ENCODE data around the gene SYNDIG1.

The SYNDIG1 gene

GRCh38 chr20:24627291-24627690 is 157.9 kb downstream of the SYNDIG1 start:
- TF ChIP-seq, protein P1, sequence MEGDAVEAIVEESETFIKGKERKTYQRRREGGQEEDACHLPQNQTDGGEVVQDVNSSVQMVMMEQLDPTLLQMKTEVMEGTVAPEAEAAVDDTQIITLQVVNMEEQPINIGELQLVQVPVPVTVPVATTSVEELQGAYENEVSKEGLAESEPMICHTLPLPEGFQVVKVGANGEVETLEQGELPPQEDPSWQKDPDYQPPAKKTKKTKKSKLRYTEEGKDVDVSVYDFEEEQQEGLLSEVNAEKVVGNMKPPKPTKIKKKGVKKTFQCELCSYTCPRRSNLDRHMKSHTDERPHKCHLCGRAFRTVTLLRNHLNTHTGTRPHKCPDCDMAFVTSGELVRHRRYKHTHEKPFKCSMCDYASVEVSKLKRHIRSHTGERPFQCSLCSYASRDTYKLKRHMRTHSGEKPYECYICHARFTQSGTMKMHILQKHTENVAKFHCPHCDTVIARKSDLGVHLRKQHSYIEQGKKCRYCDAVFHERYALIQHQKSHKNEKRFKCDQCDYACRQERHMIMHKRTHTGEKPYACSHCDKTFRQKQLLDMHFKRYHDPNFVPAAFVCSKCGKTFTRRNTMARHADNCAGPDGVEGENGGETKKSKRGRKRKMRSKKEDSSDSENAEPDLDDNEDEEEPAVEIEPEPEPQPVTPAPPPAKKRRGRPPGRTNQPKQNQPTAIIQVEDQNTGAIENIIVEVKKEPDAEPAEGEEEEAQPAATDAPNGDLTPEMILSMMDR (IDR thresholded peaks at IDR 0.05; ENCODE audit: low read depth, low read length) = no peak
- no peak for DNase-seq (ENCODE audit: extremely low read depth, low read depth)

GRCh38 chr20:24627926-24628325 is 158.5 kb downstream of the SYNDIG1 start:
- TF ChIP-seq, protein P1 (IDR thresholded peaks at IDR 0.05; ENCODE audit: low read depth, low read length) = no peak
- DNase-seq (ENCODE audit: extremely low read depth, low read depth) = no peak

GRCh38 chr20:24628985-24629384 is 159.6 kb downstream of the SYNDIG1 start:
- no peak for DNase-seq (ENCODE audit: extremely low read depth, low read depth)
- TF ChIP-seq, protein P1 (IDR thresholded peaks at IDR 0.05; ENCODE audit: low read depth, low read length) = no peak

GRCh38 chr20:24629668-24630067 is 160.2 kb downstream of the SYNDIG1 start:
- TF ChIP-seq, protein P1 (IDR thresholded peaks at IDR 0.05; ENCODE audit: low read depth, low read length) = no peak
- DNase-seq (ENCODE audit: extremely low read depth, low read depth) = no peak

GRCh38 chr20:24630486-24631172 is 161.2 kb downstream of the SYNDIG1 start:
- TF ChIP-seq, protein P1 (IDR thresholded peaks at IDR 0.05; ENCODE audit: low read depth, low read length) = no peak
- no peak for DNase-seq (ENCODE audit: extremely low read depth, low read depth)

DNA sequence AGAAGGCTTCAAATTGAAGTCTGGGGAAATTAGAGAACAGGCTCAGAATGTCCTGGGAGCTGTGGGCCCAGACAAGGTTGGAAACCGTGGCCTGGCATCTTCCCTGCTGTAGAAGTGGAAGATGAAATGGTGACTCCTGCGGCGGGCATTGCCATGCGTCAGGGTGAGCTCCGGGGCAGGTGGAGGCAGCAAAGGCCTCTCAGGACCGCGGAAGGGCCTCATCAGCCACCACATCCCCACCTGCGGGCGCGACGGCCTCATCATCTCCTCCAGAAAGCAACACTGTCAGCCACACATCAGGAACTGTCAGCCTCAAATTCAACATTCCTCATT is 161.7 kb downstream of the SYNDIG1 start:
- TF ChIP-seq, protein P1 (IDR thresholded peaks at IDR 0.05; ENCODE audit: low read depth, low read length) = no peak
- DNase-seq (ENCODE audit: extremely low read depth, low read depth) = no peak

GRCh38 chr20:24632581-24632980 is 163.2 kb downstream of the SYNDIG1 start:
- TF ChIP-seq, protein P1 (IDR thresholded peaks at IDR 0.05; ENCODE audit: low read depth, low read length) = no peak
- DNase-seq (ENCODE audit: extremely low read depth, low read depth) = no peak
